Activated B cell treated with CpG ODN at 0.5 μM for 24 hours (primary cell): ENCODE results near the gene NFATC4. TPM values are rescaled to one million over a fixed set of nuclear protein-coding genes. Genes with fewer than 3 reads are reported as not detected.

Experiments used
- ATAC-seq: fragments of 200-7000 bp; cut with Tn5 transposase; one replicate; pipeline ENCODE4 v1.10.0; 2021; ENCODE audit warnings: low read depth, mild to moderate bottlenecking, moderate library complexity
- CTCF ChIA-PET: fragments of 350-600 bp; sonication (Branson Sonifier 250); formaldehyde crosslinking; loops from one replicate; lab custom pipeline; 2021; ENCODE audit warnings: antibody characterized with exemption; lab: Charles Lee
- POLR2A ChIA-PET: fragments of 350-600 bp; sonication (Branson Sonifier 250); formaldehyde crosslinking; loops from one replicate; lab custom pipeline; 2021; ENCODE audit warnings: antibody characterized with exemption; lab: Charles Lee
- DNase-seq: peaks from one replicate; pipeline ENCODE4 v3.0.0; 2022
- H3K27ac Mint-ChIP-seq: one replicate; pipeline ENCODE4 v1.8.0; 2020; ENCODE audit warnings: mixed read lengths
- H3K27me3 Mint-ChIP-seq: one replicate; pipeline ENCODE4 v1.8.0; 2021; ENCODE audit warnings: mixed read lengths
- H3K36me3 Mint-ChIP-seq: one replicate; pipeline ENCODE4 v1.8.0; 2021; ENCODE audit warnings: low read depth, mixed read lengths
- H3K4me1 Mint-ChIP-seq: one replicate; pipeline ENCODE4 v1.8.0; 2021; ENCODE audit warnings: mixed read lengths
- H3K4me3 Mint-ChIP-seq: one replicate; pipeline ENCODE4 v1.8.0; 2020; ENCODE audit warnings: mild to moderate bottlenecking, mixed read lengths
- H3K9me3 Mint-ChIP-seq: one replicate; pipeline ENCODE4 v1.8.0; 2020; ENCODE audit warnings: mixed read lengths
- CTCF ChIP-seq: fragments of 200-600 bp; IDR thresholded peaks from one replicate; pipeline ENCODE4 v1.8.0; 2022; ENCODE audit warnings: antibody characterized with exemption, mild to moderate bottlenecking
- intact Hi-C: fragments of 100-400 bp; cut with micrococcal nuclease; formaldehyde crosslinking; loops from one replicate; pipeline ENCODE4 v1.15.1; 2024
- total RNA-seq: library from RNA; stranded (reverse); gene quantifications from 2 replicates; pipeline ENCODE4 v1.2.3, GENCODE V29; 2022

Gene NFATC4
- total RNA-seq, result 9.4 and 11.2 TPM in 2 replicates

DNA sequence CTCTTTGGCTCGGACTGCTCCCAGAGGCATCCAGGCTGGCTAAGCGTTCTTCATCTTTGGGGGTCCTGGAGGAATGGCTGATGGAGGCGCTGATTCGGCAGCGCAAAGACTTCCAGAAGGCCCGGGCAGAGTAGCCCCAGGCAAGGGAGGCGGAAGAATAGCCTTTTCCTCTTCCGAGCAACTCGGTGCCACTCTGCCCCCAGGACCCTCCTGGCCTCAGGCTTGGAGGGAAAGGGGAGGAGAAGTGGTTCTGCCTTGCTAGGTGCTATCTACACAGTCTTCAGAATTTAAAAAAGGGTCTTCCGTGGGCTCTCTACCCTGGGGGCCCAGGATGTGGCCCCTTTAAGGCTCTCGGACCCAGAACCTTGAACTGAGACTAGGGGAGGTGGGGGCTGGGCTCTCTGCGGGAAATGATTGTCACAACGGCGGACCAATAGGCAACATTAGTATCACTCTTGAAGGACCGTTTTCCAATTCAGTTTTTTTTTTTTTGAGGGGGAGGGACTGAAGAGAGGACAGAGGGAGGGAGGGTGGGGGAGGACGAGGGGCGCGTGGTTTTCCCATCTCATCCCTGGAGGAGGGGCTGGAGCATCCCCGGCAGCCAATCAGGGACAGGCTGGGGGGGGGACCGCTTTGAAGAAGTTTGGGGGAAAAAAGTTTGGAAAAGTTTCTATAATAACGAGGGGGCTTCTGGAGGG is at the start of gene NFATC4:
TSS of gene NFATC4 (plus strand) at position 671 of the 698 bp plus-strand sequence. CDS start 157 bp downstream, outside the sequence.
- ATAC-seq (no peak), DNase-seq (no peak)
- ChIA-PET POLR2A (interaction anchor here (0.5 to 4.2 kb wide), 4 partner anchors 62 to 1385 kb away, joined by 3 to 257 read pairs (median 4); partner anchors contain the start of genes CBLN3 and KHNYN), CTCF (interaction anchor here (1.4 kb wide), 1 partner anchor 64 kb away, joined by 3 read pairs; no protein-coding TSS in a partner anchor)
- Mint-ChIP-seq H3K36me3 (no peaks in the 10 kb centered on the region), H3K9me3 (no peaks in the 10 kb centered on the region), H3K4me1 (peaks cover 33% of the 10 kb centered on the region), H3K4me3 (peak within 1 kb of the TSS; percentile 85), H3K27ac (peak within 1 kb of the TSS; percentile 80), H3K27me3 (peaks cover 2% of the 10 kb centered on the region)
- intact Hi-C loops, result loop anchor here (5.0 kb wide), 1 partner anchor 95 kb away; the partner anchor contains the start of gene RABGGTA
- TF ChIP-seq CTCF, result no peak

DNA sequence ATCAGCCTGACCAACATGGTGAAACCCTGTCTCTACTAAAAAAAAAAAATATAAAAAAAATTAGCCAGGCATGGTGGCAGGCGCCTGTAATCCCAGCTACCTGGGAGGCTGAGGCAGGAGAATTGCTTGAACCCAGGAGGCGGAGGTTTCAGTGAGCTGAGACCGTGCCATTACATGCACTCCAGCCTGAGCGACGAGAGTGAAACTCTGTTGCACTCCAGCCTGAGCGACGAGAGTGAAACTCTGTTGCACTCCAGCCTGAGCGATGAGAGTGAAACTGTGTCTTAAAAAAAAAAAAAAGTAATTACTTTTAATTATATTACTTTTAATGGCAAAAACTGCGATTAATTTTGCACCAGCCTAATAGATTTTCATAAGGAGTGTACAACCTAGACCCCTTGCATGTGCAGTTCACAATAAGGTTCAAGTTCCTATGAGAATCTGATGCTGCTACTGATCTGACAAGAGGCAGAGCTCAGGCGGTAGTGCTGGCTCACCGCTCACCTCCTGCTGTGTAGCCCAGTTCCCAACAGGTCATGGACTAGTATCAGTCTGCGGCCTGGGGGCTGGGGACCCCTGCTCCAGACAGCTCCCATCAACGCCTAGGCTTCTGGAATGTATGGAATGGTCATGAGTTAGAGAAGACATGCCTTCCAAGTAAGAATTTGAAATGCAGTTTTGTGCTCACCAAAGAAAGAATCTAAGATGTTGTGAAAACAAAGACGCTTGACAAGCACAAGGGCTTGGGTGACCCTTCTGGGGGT is 46.6 kb upstream of the NFATC4 start:
- intact Hi-C loops, result no loop called here
- ATAC-seq (no peak), DNase-seq (no peak)
- Mint-ChIP-seq H3K9me3 (no peaks in the 10 kb centered on the region), H3K36me3 (no peaks in the 10 kb centered on the region), H3K4me1 (no peaks in the 10 kb centered on the region), H3K27me3 (peaks cover 6% of the 10 kb centered on the region), H3K4me3 (no peak overlapping the region), H3K27ac (no peak overlapping the region)
- ChIA-PET CTCF (interaction anchor here (4.2 kb wide), 1 partner anchor 13 kb away, joined by 19 read pairs; the partner anchor contains the start of gene CIDEB), POLR2A (no interaction called here)
- TF ChIP-seq CTCF, result no peak

DNA sequence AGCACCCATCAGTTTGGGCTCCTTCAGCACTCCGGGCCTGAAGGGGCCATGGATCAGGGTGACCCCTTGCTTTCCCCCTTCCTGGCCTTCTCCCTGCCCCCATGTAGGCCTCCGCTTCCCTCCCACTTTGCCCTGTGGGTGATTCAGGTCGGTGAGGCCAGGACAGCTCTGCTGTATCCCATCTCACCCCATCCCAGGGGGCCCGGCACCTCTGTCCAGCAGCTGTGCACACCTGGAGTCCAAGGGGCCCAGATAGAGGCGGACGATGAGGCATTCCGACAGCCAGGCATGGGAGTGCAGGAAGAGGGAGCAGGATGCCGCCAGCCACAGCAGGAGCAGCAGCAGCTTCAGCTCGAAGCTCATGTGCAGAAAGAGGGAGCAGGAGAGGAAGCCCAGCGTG is 45.3 kb upstream of the NFATC4 start:
- no peak for TF ChIP-seq CTCF
- no peaks in the 10 kb centered on the region for H3K9me3 Mint-ChIP-seq
- H3K27ac Mint-ChIP-seq, result no peak overlapping the region
- ChIA-PET POLR2A (no interaction called here), CTCF (interaction anchor here (1.5 to 4.2 kb wide), 2 partner anchors 15 to 26 kb away, joined by 3 to 19 read pairs; partner anchors contain the start of gene CIDEB)
- DNase-seq (no peak), ATAC-seq (no peak)
- no peak overlapping the region for H3K4me3 Mint-ChIP-seq
- intact Hi-C loops, result no loop called here
- no peaks in the 10 kb centered on the region for H3K36me3 Mint-ChIP-seq
- H3K4me1 Mint-ChIP-seq, result peaks cover 9% of the 10 kb centered on the region
- peaks cover 6% of the 10 kb centered on the region for H3K27me3 Mint-ChIP-seq

GRCh38 chr14:24323341-24323740 is 44.6 kb upstream of the NFATC4 start:
- ChIA-PET POLR2A (interaction anchor here (0.6 kb wide), 1 partner anchor 119 kb away, joined by 5 read pairs; no protein-coding TSS in a partner anchor), CTCF (interaction anchor here (1.5 to 4.2 kb wide), 2 partner anchors 15 to 27 kb away, joined by 3 to 19 read pairs; partner anchors contain the start of gene CIDEB)
- no peak overlapping the region for H3K27ac Mint-ChIP-seq
- H3K4me1 Mint-ChIP-seq, result peaks cover 11% of the 10 kb centered on the region
- no peaks in the 10 kb centered on the region for H3K36me3 Mint-ChIP-seq
- intact Hi-C loops, result no loop called here
- H3K9me3 Mint-ChIP-seq, result no peaks in the 10 kb centered on the region
- peaks cover 6% of the 10 kb centered on the region for H3K27me3 Mint-ChIP-seq
- no peak for TF ChIP-seq CTCF
- H3K4me3 Mint-ChIP-seq, result no peak overlapping the region
- DNase-seq (no peak), ATAC-seq (no peak)
